ENCODE data around the gene UBE2O.

Gene UBE2O

GRCh38 chr17:76462556-76463290 lies 9.8 kb upstream of the UBE2O start:
- DNase-seq: no peak

- DNase-seq: no peak
These were observed 9.0 kb upstream of the UBE2O start for GRCh38 chr17:76461765-76462555.

GRCh38 chr17:76459674-76460073 lies 6.7 kb upstream of the UBE2O start:
- DNase-seq: no peak

GRCh38 chr17:76458580-76459490 lies 5.9 kb upstream of the UBE2O start:
- peak; percentile 40 for DNase-seq

- DNase-seq: no peak
These were observed 435 bp upstream of the UBE2O start for GRCh38 chr17:76453431-76453743.

GRCh38 chr17:76452127-76452659 lies 759 bp downstream of the UBE2O start:
- DNase-seq: no peak

- no peak for DNase-seq
These were observed 1.4 kb downstream of the UBE2O start for GRCh38 chr17:76451506-76451905.

- no peak for DNase-seq
These were observed 3.8 kb downstream of the UBE2O start for GRCh38 chr17:76449126-76449525.

GRCh38 chr17:76447931-76448652 lies 4.9 kb downstream of the UBE2O start:
- peak; percentile 49 for DNase-seq

GRCh38 chr17:76446449-76447231 lies 6.3 kb downstream of the UBE2O start:
- peak; percentile 54 for DNase-seq

- no peak for DNase-seq
These were observed 7.1 kb downstream of the UBE2O start for GRCh38 chr17:76445697-76446448.

GRCh38 chr17:76444518-76445311 lies 8.2 kb downstream of the UBE2O start:
- DNase-seq: peak; percentile 36

GRCh38 chr17:76442341-76443338 lies 10.3 kb downstream of the UBE2O start:
- DNase-seq: no peak

GRCh38 chr17:76441686-76442340 lies 11.1 kb downstream of the UBE2O start:
- no peak for DNase-seq

GRCh38 chr17:76440751-76441362 lies 12.1 kb downstream of the UBE2O start:
- no peak for DNase-seq

- no peak for DNase-seq
These were observed 13.5 kb downstream of the UBE2O start for GRCh38 chr17:76439314-76439928.

GRCh38 chr17:76438906-76439305 lies 14.0 kb downstream of the UBE2O start:
- no peak for DNase-seq
